Measurements from ENCODE around the gene KRR1.

- TF ChIP-seq CTCF (conservative IDR thresholded peaks at IDR 0.05) (no peak), EZH2 (IDR thresholded peaks at IDR 0.05; ENCODE audit: low read depth) (no peak)
These were observed 22.9 kb downstream of the KRR1 start for GRCh38 chr12:75488553-75488952.

All from PC-9 (cell line).